ENCODE measurements around the gene HELZ. TPM values are rescaled to one million over a fixed set of nuclear protein-coding genes. Genes with fewer than 3 reads are reported as not detected.

The HELZ gene
- total and polyA plus RNA-seq, 2 of the 8 experiments (the other 6 are each of a cell fraction or from before 2014, with no cell fraction given), result 10.0 to 48.7 TPM

GRCh38 chr17:67040652-67041051 lies 204.3 kb downstream of the HELZ start:
- 0 out of 7 replicates have a peak, but pooled peaks cover 0 to 3% (median under 1%) of the 10 kb centered on the region in 4 experiments for H3K4me1 ChIP-seq (replicated peaks in 1 of 4; ENCODE audit: control insufficient read depth in 3 of 4, insufficient read depth in 4 of 4, low read length in 3 of 4)
- no peak overlapping the region for H3K4me2 ChIP-seq (ENCODE audit: insufficient read depth in 1 of 2, low read depth in 2 of 2, low read length in 2 of 2)
- FAIRE-seq, result no peak
- H4K5ac ChIP-seq (ENCODE audit: insufficient read length, low read depth, low read length), result no peak overlapping the region
- H3K23ac ChIP-seq (ENCODE audit: insufficient read length), result no peak overlapping the region
- H3K56ac ChIP-seq (replicated peaks; ENCODE audit: insufficient read length, low read depth, low read length), result no peak overlapping the region
- no peaks in the 10 kb centered on the region; a peak in 1 of 8 replicates for H3K36me3 ChIP-seq (ENCODE audit: control insufficient read depth in 2 of 4, insufficient read depth in 4 of 4, low read length in 3 of 4)
- no peak overlapping the region for H2AK5ac ChIP-seq (ENCODE audit: low read depth, low read length)
- no peak overlapping the region for H2BK12ac ChIP-seq (ENCODE audit: low read depth, low read length)
- CTCF ChIA-PET (ENCODE audit: partially characterized antibody), result interaction anchor here (0.7 kb wide), 1 partner anchor 107 kb away, joined by 3 read pairs; no protein-coding TSS in a partner anchor
- H3K27ac ChIP-seq (ENCODE audit: low read depth, low read length), result no peak overlapping the region
- H3K79me2 ChIP-seq (ENCODE audit: control insufficient read depth in 1 of 2, insufficient read depth in 2 of 2, low read length in 2 of 2), result no peaks in the 10 kb centered on the region
- no peak overlapping the region for H3K4me3 ChIP-seq (ENCODE audit: extremely low read depth in 1 of 4, insufficient read depth in 2 of 4, low read depth in 3 of 4, low read length in 4 of 4)
- no peak overlapping the region for H3K4ac ChIP-seq (replicated peaks; ENCODE audit: insufficient read length, low read depth, low read length)
- H3K23me2 ChIP-seq (ENCODE audit: low read depth, low read length), result no peaks in the 10 kb centered on the region
- no peak overlapping the region for H4K8ac ChIP-seq (ENCODE audit: extremely low read depth, insufficient read depth, low read length)
- no peak overlapping the region for H3K18ac ChIP-seq (ENCODE audit: extremely low read depth, low read length)
- H2AFZ ChIP-seq (ENCODE audit: low read length), result no peak overlapping the region
- no peaks in the 10 kb centered on the region for H3K9me3 ChIP-seq (ENCODE audit: insufficient read depth in 2 of 2, low read depth in 1 of 2, low read length in 1 of 2)
- 93% methylated on average over 6 of the region's 6 CpGs; no CpG with 5 or more reads in 1 of the 2 experiments for WGBS, 2 experiments (ENCODE audit: extremely low coverage in 1 of 2, insufficient coverage in 1 of 2, insufficient read length in 1 of 2, insufficient replicate concordance in 2 of 2, low coverage in 1 of 2, low lambda C conversion rate in 2 of 2, missing lambda C conversion rate in 1 of 2)
- H3K27me3 ChIP-seq (replicated peaks in 1 of 4; ENCODE audit: control insufficient read depth in 3 of 4, extremely low read depth in 1 of 4, insufficient read depth in 3 of 4, low read length in 3 of 4), result no peaks in the 10 kb centered on the region
- H3K79me1 ChIP-seq (ENCODE audit: low read depth, low read length), result no peaks in the 10 kb centered on the region
- no peak overlapping the region for H2BK15ac ChIP-seq (ENCODE audit: low read length)
- no peak overlapping the region for H2BK120ac ChIP-seq (replicated peaks; ENCODE audit: low read depth, low read length)
- no peaks in the 10 kb centered on the region for H4K20me1 ChIP-seq (replicated peaks in 1 of 2; ENCODE audit: control insufficient read depth in 1 of 2, insufficient read depth in 2 of 2, low read length in 2 of 2)
- no peak overlapping the region for H3K14ac ChIP-seq (ENCODE audit: insufficient read length)
- POLR2A ChIA-PET (ENCODE audit: partially characterized antibody), result no interaction called here
- H2BK5ac ChIP-seq (ENCODE audit: low read depth, low read length), result no peak overlapping the region
- no peak for DNase-seq (ENCODE audit: low read depth in 1 of 2, low spot score in 2 of 2)
- no peak overlapping the region for H3K9ac ChIP-seq (replicated peaks in 1 of 4; ENCODE audit: extremely low read depth in 1 of 4, low read depth in 3 of 4, low read length in 3 of 4)
- H2BK20ac ChIP-seq (ENCODE audit: low read length), result no peak overlapping the region
- H4K91ac ChIP-seq (replicated peaks; ENCODE audit: insufficient read length, low read length), result no peak overlapping the region
- no peak for TF ChIP-seq POLR2AphosphoS5 (IDR thresholded peaks at IDR 0.05; ENCODE audit: low read depth, low read length)
- TF ChIP-seq SP1 (IDR thresholded peaks at IDR 0.05; ENCODE audit: low read depth, low read length), result no peak
- no peak for TF ChIP-seq BRCA1 (IDR thresholded peaks at IDR 0.05; ENCODE audit: low read depth, low read length)
- TF ChIP-seq RXRA (IDR thresholded peaks at IDR 0.05; ENCODE audit: insufficient read depth, low read depth, low read length), result no peak
- TF ChIP-seq SUZ12 (IDR thresholded peaks at IDR 0.05; ENCODE audit: low read length), result no peak
- no peak for TF ChIP-seq FOSL1 (IDR thresholded peaks at IDR 0.05; ENCODE audit: insufficient read depth, low read depth, low read length)
- TF ChIP-seq SRF (IDR thresholded peaks at IDR 0.05; ENCODE audit: low read depth, low read length), result no peak
- no peak for TF ChIP-seq SAP30 (IDR thresholded peaks at IDR 0.05; ENCODE audit: insufficient read depth, insufficient replicate concordance, low read length)
- TF ChIP-seq TAF7 (optimal IDR thresholded peaks at IDR 0.05; ENCODE audit: borderline replicate concordance, low read depth, low read length), result no peak
- TF ChIP-seq HDAC2 (IDR thresholded peaks at IDR 0.05; ENCODE audit: borderline replicate concordance in 1 of 2, low read depth in 2 of 2, low read length in 2 of 2), result no peak
- TF ChIP-seq TBP (IDR thresholded peaks at IDR 0.05; ENCODE audit: low read depth, low read length), result no peak
- no peak for TF ChIP-seq TAF1 (IDR thresholded peaks at IDR 0.05; ENCODE audit: low read depth, low read length)
- no peak for TF ChIP-seq RNF2 (IDR thresholded peaks at IDR 0.05; ENCODE audit: borderline replicate concordance, low read depth, low read length, missing control alignments, poor library complexity, severe bottlenecking)
- no peak for TF ChIP-seq POU5F1 (IDR thresholded peaks at IDR 0.05; ENCODE audit: low read depth, low read length)
